Prostate gland (tissue), 2 donors: ENCODE results near the gene ADAMTS2.

Experiments used
- CTCF ChIP-seq, 4 experiments: fragments of 200-600 bp in 2 of 4; fragments of 450-650 bp in 2 of 4; sonication (generic) in 2 of 4; IDR thresholded peaks; 1 replicate in 3 of 4; 2 replicates in 1 of 4; pipeline ENCODE4 v1.5.1; 2016 to 2019; ENCODE audit warnings: antibody characterized with exemption in 4 of 4, mild to moderate bottlenecking in 2 of 4, moderate library complexity in 2 of 4
- POLR2A ChIP-seq: fragments of 450-650 bp; IDR thresholded peaks from one replicate; pipeline ENCODE4 v1.6.1; 2016; ENCODE audit warnings: antibody characterized with exemption, mild to moderate bottlenecking

GRCh38 chr5:179191506-179192184 lies 153.6 kb downstream of the ADAMTS2 start:
- TF ChIP-seq CTCF (IDR thresholded peaks at IDR 0.05) = no peak
- no peak for TF ChIP-seq POLR2A
